Osteocyte (in vitro differentiated cells): ENCODE results near the gene OSBPL2. TPM values are rescaled to one million over a fixed set of nuclear protein-coding genes. Genes with fewer than 3 reads are reported as not detected.

Experiments
- DNase-seq: peaks from one replicate; pipeline ENCODE4 v3.0.0; 2021; ENCODE audit warnings: mixed read lengths; ENCODE audit not compliant: unreplicated experiment; ENCODE audit errors: extremely low spot score
- H3K27ac Mint-ChIP-seq: one replicate; pipeline ENCODE4 v1.8.0; 2021; ENCODE audit warnings: mild to moderate bottlenecking, mixed read lengths; ENCODE audit not compliant: unreplicated experiment
- H3K27me3 Mint-ChIP-seq: one replicate; pipeline ENCODE4 v1.8.0; 2021; ENCODE audit warnings: mixed read lengths; ENCODE audit not compliant: unreplicated experiment
- H3K36me3 Mint-ChIP-seq: one replicate; pipeline ENCODE4 v1.8.0; 2021; ENCODE audit warnings: mixed read lengths; ENCODE audit not compliant: unreplicated experiment
- H3K4me1 Mint-ChIP-seq: one replicate; pipeline ENCODE4 v1.8.0; 2021; ENCODE audit warnings: mixed read lengths; ENCODE audit not compliant: unreplicated experiment
- H3K4me3 Mint-ChIP-seq: one replicate; pipeline ENCODE4 v1.8.0; 2021; ENCODE audit warnings: mild to moderate bottlenecking, moderate library complexity, mixed read lengths; ENCODE audit not compliant: unreplicated experiment
- H3K9me3 Mint-ChIP-seq: one replicate; pipeline ENCODE4 v1.8.0; 2021; ENCODE audit warnings: mixed read lengths; ENCODE audit not compliant: unreplicated experiment
- total RNA-seq: library from RNA; stranded (reverse); gene quantifications from 2 replicates; pipeline ENCODE4 v1.2.1, GENCODE V29; 2021
- TF ChIP-seq, protein P1 (sequence below): fragments of 200-600 bp; sonication (generic); IDR thresholded peaks from 2 replicates; pipeline ENCODE4 v1.5.0; 2021; ENCODE audit warnings: antibody characterized with exemption, mild to moderate bottlenecking, moderate library complexity

OSBPL2 gene
- total RNA-seq, 1 donor from 2014 or later: 46.3 TPM

DNA sequence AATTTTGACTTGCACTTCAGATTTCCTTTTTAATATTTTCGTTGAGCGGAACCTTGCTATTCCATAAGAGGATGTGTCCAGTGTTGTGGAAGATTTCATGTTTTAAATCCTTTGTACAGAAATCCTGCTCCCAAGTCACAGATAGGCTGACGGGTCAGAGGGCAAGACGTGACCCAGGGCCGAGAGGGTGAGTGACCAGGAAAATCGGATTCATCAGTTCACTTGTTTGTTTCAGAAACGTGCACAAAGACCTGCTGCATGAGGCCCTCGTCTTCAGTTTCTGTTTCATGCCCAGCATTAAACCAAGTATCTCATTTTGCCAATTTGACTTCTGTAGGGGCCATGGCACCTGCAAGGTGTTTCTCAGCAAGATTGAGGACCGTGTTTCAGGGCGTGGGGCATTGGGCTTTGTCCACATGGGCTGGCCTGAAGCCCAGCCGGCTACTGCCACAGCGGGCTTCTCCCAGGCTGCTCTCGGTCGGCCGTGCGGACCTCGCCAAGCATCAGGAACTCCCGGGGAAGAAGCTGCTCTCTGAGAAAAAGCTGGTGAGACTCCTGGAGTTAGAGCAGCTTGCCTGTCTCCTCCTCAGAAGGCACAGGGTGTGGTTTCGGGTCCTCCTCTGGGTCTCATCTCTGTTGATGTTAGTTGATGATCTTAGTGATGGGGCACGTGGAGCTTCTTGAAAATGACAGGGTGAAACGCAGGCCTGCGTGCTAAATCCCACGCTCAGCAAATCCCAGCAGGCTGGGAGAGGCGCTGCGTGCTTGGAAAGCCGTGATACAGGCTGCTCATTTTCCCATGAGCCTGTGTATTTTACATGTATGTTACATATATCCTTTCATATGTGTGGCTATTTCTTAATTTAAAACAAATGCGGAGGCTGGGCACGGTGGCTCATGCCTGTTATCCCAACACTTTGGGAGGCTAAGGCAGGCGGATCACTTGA, 45.0 kb upstream of the OSBPL2 start:
- DNase-seq: no peak
- Mint-ChIP-seq H3K27me3 (no peaks in the 10 kb centered on the region), H3K9me3 (no peaks in the 10 kb centered on the region), H3K27ac (no peak overlapping the region), H3K4me1 (no peaks in the 10 kb centered on the region), H3K4me3 (no peak overlapping the region), H3K36me3 (peaks cover 19% of the 10 kb centered on the region)
- TF ChIP-seq, protein P1, sequence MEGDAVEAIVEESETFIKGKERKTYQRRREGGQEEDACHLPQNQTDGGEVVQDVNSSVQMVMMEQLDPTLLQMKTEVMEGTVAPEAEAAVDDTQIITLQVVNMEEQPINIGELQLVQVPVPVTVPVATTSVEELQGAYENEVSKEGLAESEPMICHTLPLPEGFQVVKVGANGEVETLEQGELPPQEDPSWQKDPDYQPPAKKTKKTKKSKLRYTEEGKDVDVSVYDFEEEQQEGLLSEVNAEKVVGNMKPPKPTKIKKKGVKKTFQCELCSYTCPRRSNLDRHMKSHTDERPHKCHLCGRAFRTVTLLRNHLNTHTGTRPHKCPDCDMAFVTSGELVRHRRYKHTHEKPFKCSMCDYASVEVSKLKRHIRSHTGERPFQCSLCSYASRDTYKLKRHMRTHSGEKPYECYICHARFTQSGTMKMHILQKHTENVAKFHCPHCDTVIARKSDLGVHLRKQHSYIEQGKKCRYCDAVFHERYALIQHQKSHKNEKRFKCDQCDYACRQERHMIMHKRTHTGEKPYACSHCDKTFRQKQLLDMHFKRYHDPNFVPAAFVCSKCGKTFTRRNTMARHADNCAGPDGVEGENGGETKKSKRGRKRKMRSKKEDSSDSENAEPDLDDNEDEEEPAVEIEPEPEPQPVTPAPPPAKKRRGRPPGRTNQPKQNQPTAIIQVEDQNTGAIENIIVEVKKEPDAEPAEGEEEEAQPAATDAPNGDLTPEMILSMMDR: no peak

DNA sequence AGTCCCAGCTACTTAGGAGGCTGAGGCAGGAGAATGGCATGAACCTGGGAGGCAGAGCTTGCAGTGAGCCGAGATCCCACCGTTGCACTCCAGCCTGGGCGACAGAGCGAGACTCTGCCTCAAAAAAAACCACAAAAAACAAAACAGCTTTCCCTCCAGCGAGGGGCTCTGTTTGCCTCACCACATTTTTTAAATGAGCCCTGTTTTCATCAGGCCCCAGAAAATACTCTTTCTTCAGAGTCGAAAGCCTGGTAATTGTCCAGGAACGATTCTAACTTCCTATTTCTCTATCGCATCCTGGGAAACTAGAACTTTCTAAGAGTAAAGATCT, 43.3 kb upstream of the OSBPL2 start:
- H3K27ac Mint-ChIP-seq: no peak overlapping the region
- TF ChIP-seq, protein P1: no peak
- no peak overlapping the region for H3K4me3 Mint-ChIP-seq

DNA sequence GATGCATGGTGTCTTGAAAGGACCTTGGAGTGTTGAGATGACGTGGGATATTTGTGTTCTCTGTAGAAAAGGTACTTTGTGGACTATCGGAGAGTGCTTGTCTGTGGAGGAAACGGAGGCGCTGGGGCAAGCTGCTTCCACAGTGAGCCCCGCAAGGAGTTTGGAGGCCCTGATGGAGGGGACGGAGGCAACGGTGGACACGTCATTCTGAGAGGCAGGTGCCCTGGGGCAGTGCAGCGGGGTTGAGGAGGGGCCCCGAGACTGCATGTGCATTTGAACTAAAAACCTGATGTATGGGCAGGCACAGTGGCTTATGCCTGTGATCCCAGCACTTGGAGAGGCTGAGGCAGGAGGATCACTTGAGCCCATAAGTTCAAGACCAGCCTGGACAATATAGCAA, 42.6 kb upstream of the OSBPL2 start:
- H3K27me3 Mint-ChIP-seq: no peaks in the 10 kb centered on the region
- H3K27ac Mint-ChIP-seq: no peak overlapping the region
- DNase-seq: no peak
- TF ChIP-seq, protein P1: no peak
- H3K4me1 Mint-ChIP-seq: peaks cover 2% of the 10 kb centered on the region
- H3K9me3 Mint-ChIP-seq: no peaks in the 10 kb centered on the region
- H3K36me3 Mint-ChIP-seq: peaks cover 34% of the 10 kb centered on the region
- H3K4me3 Mint-ChIP-seq: no peak overlapping the region

More for the DNA sequence above, 43.3 kb upstream of the OSBPL2 start:
- Mint-ChIP-seq H3K4me1 (no peaks in the 10 kb centered on the region), H3K27me3 (no peaks in the 10 kb centered on the region), H3K36me3 (peaks cover 29% of the 10 kb centered on the region), H3K9me3 (no peaks in the 10 kb centered on the region)
- no peak for DNase-seq

DNA sequence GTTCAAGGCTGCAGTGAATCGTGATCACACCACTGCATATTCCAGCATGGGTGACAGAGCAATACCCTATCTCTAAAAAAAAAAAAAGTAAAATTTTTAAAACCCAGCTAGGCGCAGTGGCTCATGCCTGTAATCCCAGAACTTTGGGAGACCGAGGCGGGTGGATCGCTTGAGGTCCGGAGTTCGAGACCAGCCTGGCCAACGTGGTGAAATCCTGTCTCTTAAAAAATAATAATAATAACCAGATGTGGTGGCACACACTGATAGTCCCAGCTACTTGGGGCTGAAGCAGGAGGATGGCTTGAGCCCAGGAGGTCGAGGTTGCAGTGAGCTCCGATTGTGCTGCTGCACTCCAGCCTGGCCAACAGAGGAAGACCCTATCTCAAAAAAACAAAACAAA, 42.0 kb upstream of the OSBPL2 start:
- Mint-ChIP-seq H3K36me3 (peaks cover 32% of the 10 kb centered on the region), H3K27me3 (no peaks in the 10 kb centered on the region), H3K9me3 (no peaks in the 10 kb centered on the region), H3K4me1 (peaks cover 3% of the 10 kb centered on the region), H3K4me3 (no peak overlapping the region), H3K27ac (no peak overlapping the region)
- TF ChIP-seq, protein P1: no peak
- DNase-seq: no peak

DNA sequence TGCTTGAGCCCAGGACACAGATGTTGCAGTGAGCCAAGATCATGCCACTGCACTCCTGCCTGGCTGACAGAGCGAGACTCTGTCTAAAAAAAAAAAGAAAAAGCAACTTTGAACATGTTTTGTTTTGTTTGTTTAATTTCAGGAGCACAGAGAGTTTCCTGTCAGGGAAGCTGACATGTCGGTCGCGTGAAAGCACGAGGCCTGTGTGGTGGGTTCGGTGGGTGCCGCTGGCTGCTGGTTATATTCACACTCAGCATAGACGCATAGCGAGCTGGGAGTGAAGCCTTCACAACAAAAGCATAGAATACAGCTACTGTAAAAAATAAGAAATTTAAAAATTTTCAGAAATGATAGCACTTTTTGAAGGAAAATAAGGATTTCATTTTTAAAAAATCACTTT, 41.0 kb upstream of the OSBPL2 start:
- no peak overlapping the region for H3K27ac Mint-ChIP-seq
- peaks cover 13% of the 10 kb centered on the region for H3K4me1 Mint-ChIP-seq
- DNase-seq: no peak
- H3K9me3 Mint-ChIP-seq: no peaks in the 10 kb centered on the region
- H3K36me3 Mint-ChIP-seq: peaks cover 34% of the 10 kb centered on the region
- TF ChIP-seq, protein P1: no peak
- no peak overlapping the region for H3K4me3 Mint-ChIP-seq
- H3K27me3 Mint-ChIP-seq: no peaks in the 10 kb centered on the region
